ENCODE data around the gene COL6A2.

Gene COL6A2

GRCh38 chr21:46156678-46157077 lies 58.8 kb downstream of the COL6A2 start:
- TF ChIP-seq CTCF (IDR thresholded peaks at IDR 0.05; ENCODE audit: insufficient read depth, low read depth, low read length, missing control alignments) = no peak
- H3K4me3 ChIP-seq (ENCODE audit: low read length) = no peak overlapping the region
- DNase-seq (ENCODE audit: low read depth) = no peak

GRCh38 chr21:46157396-46157986 lies 59.6 kb downstream of the COL6A2 start:
- TF ChIP-seq CTCF (IDR thresholded peaks at IDR 0.05; ENCODE audit: insufficient read depth, low read depth, low read length, missing control alignments) = no peak
- no peak for DNase-seq (ENCODE audit: low read depth)
- no peak overlapping the region for H3K4me3 ChIP-seq (ENCODE audit: low read length)

- TF ChIP-seq CTCF (IDR thresholded peaks at IDR 0.05; ENCODE audit: insufficient read depth, low read depth, low read length, missing control alignments) = no peak
- DNase-seq (ENCODE audit: low read depth) = no peak
- H3K4me3 ChIP-seq (ENCODE audit: low read length) = no peak overlapping the region
Measured at GRCh38 chr21:46157987-46158451, 60.1 kb downstream of the COL6A2 start.

- no peak for TF ChIP-seq CTCF (IDR thresholded peaks at IDR 0.05; ENCODE audit: insufficient read depth, low read depth, low read length, missing control alignments)
- DNase-seq (ENCODE audit: low read depth) = no peak
- H3K4me3 ChIP-seq (ENCODE audit: low read length) = no peak overlapping the region
Measured at GRCh38 chr21:46158666-46159300, 60.9 kb downstream of the COL6A2 start.

- H3K4me3 ChIP-seq (ENCODE audit: low read length) = no peak overlapping the region
- no peak for TF ChIP-seq CTCF (IDR thresholded peaks at IDR 0.05; ENCODE audit: insufficient read depth, low read depth, low read length, missing control alignments)
- DNase-seq (ENCODE audit: low read depth) = no peak
Measured at GRCh38 chr21:46159390-46159789, 61.5 kb downstream of the COL6A2 start.

GRCh38 chr21:46159841-46160656 lies 62.1 kb downstream of the COL6A2 start:
- no peak overlapping the region for H3K4me3 ChIP-seq (ENCODE audit: low read length)
- TF ChIP-seq CTCF (IDR thresholded peaks at IDR 0.05; ENCODE audit: insufficient read depth, low read depth, low read length, missing control alignments) = no peak
- no peak for DNase-seq (ENCODE audit: low read depth)
